GM12878 (cell line): ENCODE data around the gene CD177.

Source experiments
- JUND ChIP-seq: IDR thresholded peaks from 2 replicates; pipeline ENCODE4 v1.6.1; 2012; ENCODE audit warnings: low read depth, mild to moderate bottlenecking, low read length, improper control_type of control experiment, moderate library complexity
- NFIC ChIP-seq: IDR thresholded peaks from 2 replicates; pipeline ENCODE4 v1.6.1; 2012; ENCODE audit warnings: low read depth, mild to moderate bottlenecking, inconsistent platforms, low read length, moderate library complexity
- POLR2A ChIP-seq: IDR thresholded peaks from 2 replicates; pipeline ENCODE4 v1.6.1; 2011; ENCODE audit warnings: low read depth, mild to moderate bottlenecking, low read length
- POLR2AphosphoS5 ChIP-seq: IDR thresholded peaks from 2 replicates; pipeline ENCODE4 v1.6.1; 2011; ENCODE audit warnings: mild to moderate bottlenecking, low read length, inconsistent platforms
- RAD21 ChIP-seq: IDR thresholded peaks from 2 replicates; pipeline ENCODE4 v1.6.1; 2011; ENCODE audit warnings: mild to moderate bottlenecking, low read depth, low read length, moderate library complexity; ENCODE audit not compliant: insufficient read depth
- SIN3A ChIP-seq: IDR thresholded peaks from 2 replicates; pipeline ENCODE4 v1.6.1; 2012; ENCODE audit warnings: low read depth, low read length, improper control_type of control experiment
- ZNF622 ChIP-seq: fragments of 450-650 bp; IDR thresholded peaks from 2 replicates; pipeline ENCODE4 v1.6.1; 2017; ENCODE audit warnings: mild to moderate bottlenecking, inconsistent platforms
- TF ChIP-seq, protein P1 (sequence below), 3 experiments: IDR thresholded peaks in 2 of 3; conservative IDR thresholded peaks in 1 of 3; 2 replicates each; pipeline ENCODE4 v1.5.1; 2011; ENCODE audit warnings: low read depth in 3 of 3, low read length in 3 of 3, mild to moderate bottlenecking in 3 of 3, control low read depth in 2 of 3, moderate library complexity in 2 of 3, inconsistent platforms in 1 of 3, mixed read lengths in 1 of 3; ENCODE audit not compliant: control insufficient read depth in 2 of 3, insufficient read depth in 1 of 3; ENCODE audit errors: extremely low read depth in 1 of 3
- TF ChIP-seq, protein P2 (sequence below): IDR thresholded peaks from 2 replicates; pipeline ENCODE4 v1.6.1; 2011; ENCODE audit warnings: low read depth, low read length, improper control_type of control experiment, borderline replicate concordance

DNA sequence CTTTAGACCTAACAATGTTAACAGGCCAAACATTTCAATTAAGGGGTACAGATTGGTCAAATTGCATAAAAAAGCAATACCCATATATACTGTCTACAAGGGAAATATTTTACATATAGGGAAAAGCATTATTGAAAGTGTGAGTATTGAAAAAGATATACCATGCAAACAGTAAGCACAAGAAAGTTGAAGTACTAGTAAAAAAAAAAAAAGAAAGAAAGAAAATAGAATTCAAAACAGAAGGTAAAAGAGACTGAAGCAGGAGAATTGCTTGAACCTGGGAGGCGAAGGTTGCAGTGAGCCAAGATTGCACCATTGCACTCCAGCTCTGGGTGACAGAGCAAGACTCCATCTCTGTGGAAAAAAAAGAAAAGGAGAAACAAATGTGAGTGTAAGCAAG is 55.9 kb downstream of the CD177 start:
- TF ChIP-seq NFIC, result no peak
- TF ChIP-seq, protein P1, sequence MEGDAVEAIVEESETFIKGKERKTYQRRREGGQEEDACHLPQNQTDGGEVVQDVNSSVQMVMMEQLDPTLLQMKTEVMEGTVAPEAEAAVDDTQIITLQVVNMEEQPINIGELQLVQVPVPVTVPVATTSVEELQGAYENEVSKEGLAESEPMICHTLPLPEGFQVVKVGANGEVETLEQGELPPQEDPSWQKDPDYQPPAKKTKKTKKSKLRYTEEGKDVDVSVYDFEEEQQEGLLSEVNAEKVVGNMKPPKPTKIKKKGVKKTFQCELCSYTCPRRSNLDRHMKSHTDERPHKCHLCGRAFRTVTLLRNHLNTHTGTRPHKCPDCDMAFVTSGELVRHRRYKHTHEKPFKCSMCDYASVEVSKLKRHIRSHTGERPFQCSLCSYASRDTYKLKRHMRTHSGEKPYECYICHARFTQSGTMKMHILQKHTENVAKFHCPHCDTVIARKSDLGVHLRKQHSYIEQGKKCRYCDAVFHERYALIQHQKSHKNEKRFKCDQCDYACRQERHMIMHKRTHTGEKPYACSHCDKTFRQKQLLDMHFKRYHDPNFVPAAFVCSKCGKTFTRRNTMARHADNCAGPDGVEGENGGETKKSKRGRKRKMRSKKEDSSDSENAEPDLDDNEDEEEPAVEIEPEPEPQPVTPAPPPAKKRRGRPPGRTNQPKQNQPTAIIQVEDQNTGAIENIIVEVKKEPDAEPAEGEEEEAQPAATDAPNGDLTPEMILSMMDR (IDR thresholded peaks at IDR 0.05 in 2 of 3, conservative IDR thresholded peaks at IDR 0.05 in 1 of 3; ENCODE audit: control insufficient read depth in 2 of 3, extremely low read depth in 1 of 3, insufficient read depth in 1 of 3, low read depth in 3 of 3, low read length in 3 of 3), result no peak
- TF ChIP-seq, protein P2, sequence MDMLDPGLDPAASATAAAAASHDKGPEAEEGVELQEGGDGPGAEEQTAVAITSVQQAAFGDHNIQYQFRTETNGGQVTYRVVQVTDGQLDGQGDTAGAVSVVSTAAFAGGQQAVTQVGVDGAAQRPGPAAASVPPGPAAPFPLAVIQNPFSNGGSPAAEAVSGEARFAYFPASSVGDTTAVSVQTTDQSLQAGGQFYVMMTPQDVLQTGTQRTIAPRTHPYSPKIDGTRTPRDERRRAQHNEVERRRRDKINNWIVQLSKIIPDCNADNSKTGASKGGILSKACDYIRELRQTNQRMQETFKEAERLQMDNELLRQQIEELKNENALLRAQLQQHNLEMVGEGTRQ, result no peak
- no peak for TF ChIP-seq JUND
- TF ChIP-seq POLR2A, result no peak
- no peak for TF ChIP-seq SIN3A
- no peak for TF ChIP-seq POLR2AphosphoS5
- no peak for TF ChIP-seq RAD21
- no peak for TF ChIP-seq ZNF622
